HCT116 (cell line): ENCODE data around the gene ALPP. TPM values are rescaled to one million over a fixed set of nuclear protein-coding genes. Genes with fewer than 3 reads are reported as not detected.
"Not testable (repeated sequence)": the region's sequence is repeated elsewhere in the genome, so short reads cannot be mapped to it uniquely, and the experiment has no call there.

Source experiments
- ATAC-seq: fragments of 200-7000 bp; cut with Tn5 transposase; 2 replicates; pipeline ENCODE4 v1.9.1; 2020; ENCODE audit warnings: mild to moderate bottlenecking, moderate library complexity
- BruUV-seq: library from RNA; stranded (reverse); fragments of 400-500 nt; replicated peaks from 2 replicates; lab custom pipeline; 2021; lab: Mats Ljungman, UMichigan
- CTCF ChIA-PET: fragments of 300-600 bp; sonication (Branson Sonifier 250); formaldehyde crosslinking; loops from one replicate; lab custom pipeline; 2021; ENCODE audit warnings: antibody characterized with exemption; lab: Charles Lee
- POLR2A ChIA-PET: fragments of 300-600, 350-600 bp; sonication (Branson Sonifier 250); formaldehyde crosslinking; loops from one replicate; lab custom pipeline; 2021; ENCODE audit warnings: antibody characterized with exemption; lab: Charles Lee
- RAD21 ChIA-PET, 2 experiments: fragments of 300-600 bp; sonication (Branson Sonifier 250); formaldehyde crosslinking; loops; one replicate each; lab custom pipeline; 2023; ENCODE audit warnings: low total read pairs in 2 of 2; ENCODE audit not compliant: uncharacterized antibody in 2 of 2, unreplicated experiment in 2 of 2, low non-redundant PET in 1 of 2; lab: Charles Lee
- DNase-seq: peaks from one replicate; pipeline ENCODE4 v3.0.0-alpha.2; 2010; ENCODE audit warnings: low read depth, low spot score
- H2AFZ ChIP-seq: fragments of 200-600 bp; shearing (Covaris generic), sonication (generic); 2 replicates; pipeline ENCODE4 v1.6.1; 2017; ENCODE audit warnings: low read depth, mixed run types, mixed read lengths, antibody characterized with exemption, low read length; ENCODE audit not compliant: poor library complexity, severe bottlenecking
- H3K27ac ChIP-seq: 2 replicates; pipeline ENCODE4 v1.5.1; 2012; ENCODE audit warnings: low read depth, low read length
- H3K27me3 ChIP-seq: fragments of 200-600 bp; sonication (generic); 2 replicates; pipeline ENCODE4 v1.6.1; 2016; ENCODE audit warnings: mixed run types, low read length, mixed read lengths; ENCODE audit not compliant: insufficient read depth
- H3K36me3 ChIP-seq, 2 experiments: fragments of 200-500 bp in 1 of 2; fragments of 200-600 bp in 1 of 2; sonication (Bioruptor generic) in 1 of 2; sonication (generic) in 1 of 2; 2 replicates each; pipeline versions ENCODE4 v1.5.1 to v1.6.1; 2014 to 2016; ENCODE audit warnings: low read length in 2 of 2, inconsistent platforms in 1 of 2, mixed read lengths in 1 of 2, mixed run types in 1 of 2; ENCODE audit not compliant: insufficient read depth in 2 of 2, control insufficient read depth in 1 of 2
- H3K4me1 ChIP-seq, 2 experiments: fragments of 200-600 bp in 1 of 2; sonication (generic) in 1 of 2; 2 replicates each; pipeline versions ENCODE4 v1.5.1 to v1.6.1; 2012 to 2017; ENCODE audit warnings: low read length in 2 of 2, inconsistent platforms in 1 of 2, mild to moderate bottlenecking in 1 of 2, mixed read lengths in 1 of 2, mixed run types in 1 of 2, moderate library complexity in 1 of 2; ENCODE audit not compliant: insufficient read depth in 2 of 2, control insufficient read depth in 1 of 2
- H3K4me2 ChIP-seq: fragments of 200-600 bp; sonication (generic); 2 replicates; pipeline ENCODE4 v1.6.1; 2017; ENCODE audit warnings: mixed run types, low read length, mixed read lengths
- H3K4me3 ChIP-seq, 2 experiments: fragments of 200-600 bp in 1 of 2; sonication (generic) in 1 of 2; replicated peaks in 1 of 2; 2 replicates each; pipeline ENCODE4 v1.5.1; 2011 to 2016; ENCODE audit warnings: low read length in 2 of 2, control low read depth in 1 of 2, low read depth in 1 of 2, mild to moderate bottlenecking in 1 of 2, mixed read lengths in 1 of 2, mixed run types in 1 of 2
- H3K79me2 ChIP-seq: fragments of 200-600 bp; sonication (generic); 2 replicates; pipeline ENCODE4 v1.6.1; 2017; ENCODE audit warnings: mild to moderate bottlenecking, mixed run types, low read length, moderate library complexity, mixed read lengths; ENCODE audit not compliant: insufficient read depth
- H3K9ac ChIP-seq: fragments of 200-600 bp; sonication (generic); 2 replicates; pipeline ENCODE4 v1.6.1; 2016; ENCODE audit warnings: low read length, mixed read lengths
- H3K9me2 ChIP-seq: fragments of 200-600 bp; sonication (generic), shearing (Covaris generic); 2 replicates; pipeline ENCODE4 v1.6.1; 2017; ENCODE audit warnings: mixed run types, mild to moderate bottlenecking, moderate library complexity; ENCODE audit not compliant: insufficient read depth
- H3K9me3 ChIP-seq, 2 experiments: fragments of 200-500 bp in 1 of 2; fragments of 200-600 bp in 1 of 2; sonication (Bioruptor generic) in 1 of 2; sonication (generic) in 1 of 2; 2 replicates each; pipeline ENCODE4 v1.6.1; 2014 to 2017; ENCODE audit warnings: low read length in 2 of 2, mixed read lengths in 2 of 2, inconsistent platforms in 1 of 2, low read depth in 1 of 2, mild to moderate bottlenecking in 1 of 2, mixed run types in 1 of 2, moderate library complexity in 1 of 2; ENCODE audit not compliant: control insufficient read depth in 1 of 2, insufficient read depth in 1 of 2
- H4K20me1 ChIP-seq: fragments of 200-600 bp; sonication (generic), shearing (Covaris generic); 2 replicates; pipeline ENCODE4 v1.6.1; 2017; ENCODE audit warnings: mixed run types, mild to moderate bottlenecking, moderate library complexity; ENCODE audit not compliant: insufficient read depth
- CBX3 ChIP-seq: IDR thresholded peaks from 2 replicates; pipeline ENCODE4 v1.6.1; 2012; ENCODE audit warnings: low read depth
- CEBPB ChIP-seq: IDR thresholded peaks from 2 replicates; pipeline ENCODE4 v1.6.1; 2012; ENCODE audit warnings: low read depth
- JUND ChIP-seq: IDR thresholded peaks from 2 replicates; pipeline ENCODE4 v1.6.1; 2012
- POLR2A ChIP-seq: IDR thresholded peaks from 2 replicates; pipeline ENCODE4 v1.7.0; 2011; ENCODE audit warnings: borderline replicate concordance; ENCODE audit not compliant: insufficient read depth, insufficient read length; ENCODE audit errors: extremely low read depth
- POLR2AphosphoS5 ChIP-seq: IDR thresholded peaks from 2 replicates; pipeline ENCODE4 v1.6.1; 2011; ENCODE audit warnings: mild to moderate bottlenecking, low read depth, low read length, moderate library complexity
- RAD21 ChIP-seq: IDR thresholded peaks from 2 replicates; pipeline ENCODE4 v1.6.1; 2012; ENCODE audit warnings: low read depth, mild to moderate bottlenecking
- SIN3A ChIP-seq: IDR thresholded peaks from 2 replicates; pipeline ENCODE4 v1.6.1; 2012; ENCODE audit warnings: low read depth
- SP1 ChIP-seq: IDR thresholded peaks from 2 replicates; pipeline ENCODE4 v1.6.1; 2012; ENCODE audit warnings: low read depth
- SRF ChIP-seq: IDR thresholded peaks from 2 replicates; pipeline ENCODE4 v1.6.1; 2012; ENCODE audit warnings: low read depth
- YY1 ChIP-seq: IDR thresholded peaks from 2 replicates; pipeline ENCODE4 v1.6.1; 2011; ENCODE audit warnings: low read length, low read depth, moderate library complexity, mild to moderate bottlenecking; ENCODE audit not compliant: insufficient replicate concordance; ENCODE audit errors: extremely low read depth
- ZFX ChIP-seq: fragments of 450-650 bp; IDR thresholded peaks from 2 replicates; pipeline ENCODE4 v1.6.1; 2017
- intact Hi-C: fragments of 100-400 bp; cut with micrococcal nuclease; formaldehyde crosslinking; loops from 2 replicates; pipeline ENCODE4 v1.10.0; 2022
- total RNA-seq: library from RNA; stranded (reverse); gene quantifications from one replicate; pipeline ENCODE4 v1.2.1, GENCODE V29; 2021; ENCODE audit not compliant: unreplicated experiment

The ALPP gene
- total RNA-seq, 1 experiment from 2014 or later: 0.34 TPM

DNA sequence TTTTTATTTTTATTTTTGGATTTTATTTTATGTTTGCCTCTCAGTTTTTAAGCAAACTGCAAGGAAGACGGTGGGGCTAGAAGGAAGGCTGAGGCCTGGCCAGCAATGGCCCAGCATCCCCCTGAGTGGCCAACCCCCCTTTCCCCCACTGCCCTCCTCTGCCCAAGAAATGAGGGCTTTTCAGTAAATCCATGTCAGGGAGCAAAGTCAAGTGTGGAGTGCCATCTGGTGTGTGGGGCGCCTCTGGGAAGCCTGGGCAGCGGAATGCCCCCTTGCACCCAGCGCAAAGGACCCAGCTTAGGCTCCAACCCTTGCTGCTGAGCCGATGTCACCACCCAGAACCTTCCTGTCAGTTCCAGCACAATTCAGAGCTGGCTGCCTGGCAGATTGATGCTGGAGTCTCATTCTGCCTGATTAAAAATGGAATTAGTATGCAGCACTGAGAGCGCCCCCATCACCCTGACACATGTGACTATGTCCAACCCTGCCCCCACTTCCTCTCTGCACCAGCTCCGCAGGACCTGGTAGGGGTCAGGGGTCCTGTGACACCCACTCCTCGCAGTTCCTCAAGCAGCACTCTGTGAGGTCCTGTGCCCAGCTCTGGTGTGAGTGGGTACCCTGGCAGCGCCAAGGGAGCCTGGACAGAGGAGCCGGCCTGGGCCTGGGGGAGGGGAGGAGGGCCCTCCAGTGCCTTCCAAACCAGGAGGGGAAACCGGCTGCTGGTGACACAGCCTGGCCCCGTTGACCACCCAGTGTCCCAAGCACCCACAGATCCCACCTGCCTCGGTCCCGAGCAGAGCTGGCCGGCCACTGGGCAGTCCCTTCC is 9.2 kb upstream of the ALPP start (continued):
- TF ChIP-seq RAD21 (no peak), POLR2AphosphoS5 (no peak), CEBPB (no peak), POLR2A (no peak)

DNA sequence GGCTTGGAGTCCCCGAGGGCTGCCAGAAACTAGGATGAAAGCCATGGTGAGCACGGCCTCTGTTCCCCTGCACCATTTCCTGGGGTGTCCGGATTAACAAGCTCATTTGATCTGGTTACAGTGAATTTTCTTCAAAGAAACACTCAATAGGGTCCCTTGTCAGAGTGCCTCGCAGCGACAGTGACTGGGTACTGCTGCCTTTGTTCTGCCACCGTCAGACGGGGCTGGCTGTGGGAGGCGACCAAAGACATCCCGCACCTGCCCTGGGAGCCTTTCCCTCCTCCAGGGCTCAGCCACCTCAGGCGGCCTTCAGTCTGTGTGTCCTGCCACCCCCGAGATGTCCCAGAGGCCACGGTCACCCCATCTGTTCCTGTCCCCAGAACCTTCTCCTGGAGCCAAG is 8.5 kb upstream of the ALPP start:
- H2AFZ ChIP-seq, CTCF ChIA-PET, H3K9me3 ChIP-seq, POLR2A ChIA-PET, H3K4me1 ChIP-seq, RAD21 ChIA-PET, H3K4me3 ChIP-seq, H3K79me2 ChIP-seq, H3K27me3 ChIP-seq, intact Hi-C loops, H3K9ac ChIP-seq, H3K36me3 ChIP-seq, H3K9me2 ChIP-seq, BruUV-seq, DNase-seq, H3K4me2 ChIP-seq, ATAC-seq, H3K27ac ChIP-seq, H4K20me1 ChIP-seq: not testable (repeated sequence)

DNA sequence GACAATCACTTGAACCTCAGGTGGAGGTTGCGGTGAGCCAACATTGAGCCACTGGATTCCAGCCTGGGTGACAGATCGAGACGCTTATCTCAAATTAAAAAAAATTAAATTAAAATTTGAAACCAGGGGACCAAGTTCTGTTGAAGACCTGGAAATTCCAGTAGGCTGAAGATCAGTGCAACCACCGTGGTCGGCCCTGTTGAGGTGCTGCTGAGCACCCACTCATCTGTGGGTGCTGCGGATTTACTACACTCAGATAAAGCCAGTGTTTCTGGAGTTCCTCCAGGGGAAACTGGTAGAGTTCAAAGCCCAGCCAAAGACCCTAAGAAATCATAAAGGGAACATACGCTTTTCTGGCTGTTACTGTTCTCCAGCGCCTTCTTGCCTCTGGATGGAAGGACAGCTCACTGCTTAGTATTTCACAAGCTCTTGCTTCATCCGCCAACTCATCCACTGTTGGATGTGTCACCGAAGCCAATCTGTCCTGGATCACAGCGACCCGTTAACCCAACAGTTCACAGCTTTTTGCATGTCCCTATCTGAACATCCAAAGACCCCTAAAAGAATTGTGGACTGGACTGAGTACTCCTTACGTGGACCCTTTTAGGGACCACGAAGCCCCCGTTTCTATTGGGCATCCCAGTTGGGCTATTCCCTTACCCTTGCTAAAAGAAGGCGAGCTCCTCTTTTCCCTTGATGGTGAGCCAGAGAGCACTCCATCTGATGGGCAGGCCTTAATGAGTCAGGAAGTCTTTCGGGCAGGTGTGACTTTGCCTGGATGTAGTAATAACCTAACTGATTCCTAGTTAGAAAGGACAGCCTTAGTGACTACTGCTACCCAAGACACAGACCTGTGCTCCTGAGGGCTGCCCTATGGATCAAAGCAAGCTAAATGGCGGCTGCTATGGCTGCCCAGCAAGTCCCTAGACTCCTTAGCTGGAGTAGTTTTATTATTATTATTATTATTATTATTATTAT is 6.0 kb upstream of the ALPP start:
- intact Hi-C loops: no loop called here
- no TSS peak for BruUV-seq
- TF ChIP-seq SIN3A (no peak), POLR2AphosphoS5 (no peak), ZFX (no peak), CBX3 (no peak), SP1 (no peak), YY1 (no peak), JUND (no peak), CEBPB (no peak), SRF (no peak), POLR2A (no peak)
- TF ChIP-seq, all 23 proteins: peak for 0
- Histone ChIP-seq H3K9me2 (no peaks in the 10 kb centered on the region), H3K4me3 (no peak overlapping the region), H3K4me2 (no peak overlapping the region), H3K27me3 (no peaks in the 10 kb centered on the region), H4K20me1 (no peaks in the 10 kb centered on the region), H3K9me3 (no peaks in the 10 kb centered on the region), H3K9ac (no peak overlapping the region), H3K36me3 (no peaks in the 10 kb centered on the region), H3K4me1 (no peaks in the 10 kb centered on the region), H2AFZ (no peak overlapping the region), H3K27ac (no peak overlapping the region), H3K79me2 (no peaks in the 10 kb centered on the region)
- ATAC-seq (no peak), DNase-seq (no peak)
- RAD21 ChIA-PET: interaction anchor here in 1 of 2 experiments (0.6 kb wide), 1 partner anchor 133 kb away, joined by 3 read pairs; no protein-coding TSS in a partner anchor
- CTCF ChIA-PET: interaction anchor here (1.5 kb wide), 1 partner anchor 10 kb away, joined by 4 read pairs; no protein-coding TSS in a partner anchor
- POLR2A ChIA-PET: no interaction called here
